ENCODE measurements around the gene C1QTNF6. TPM values are rescaled to one million over a fixed set of nuclear protein-coding genes. Genes with fewer than 3 reads are reported as not detected.

The C1QTNF6 gene
- total RNA-seq, 1 experiment from 2014 or later: 6.3 TPM

- H3K36me3 ChIP-seq (ENCODE audit: insufficient read depth, low read length, poor library complexity, severe bottlenecking): no peaks in the 10 kb centered on the region
- no TSS peak for BruUV-seq (replicated peaks)
- CTCF ChIA-PET: no interaction called here
- H3K27me3 ChIP-seq (replicated peaks; ENCODE audit: insufficient read depth, low read depth, low read length, poor library complexity): no peaks in the 10 kb centered on the region
- H3K9me3 ChIP-seq (ENCODE audit: low read depth, low read length, poor library complexity, severe bottlenecking): no peaks in the 10 kb centered on the region
- intact Hi-C loops (cut with micrococcal nuclease; ENCODE audit: unreplicated experiment): no loop called here
- TF ChIP-seq CTCF (conservative IDR thresholded peaks at IDR 0.05; ENCODE audit: low read depth, low read length): no peak
- no peak for TF ChIP-seq EZH2 (IDR thresholded peaks at IDR 0.05; ENCODE audit: borderline replicate concordance, low read depth, low read length, poor library complexity, severe bottlenecking)
- no peak for DNase-seq (ENCODE audit: low spot score)
- H3K4me1 ChIP-seq (ENCODE audit: insufficient read depth, low read length, poor library complexity, severe bottlenecking): no peaks in the 10 kb centered on the region
- no peak overlapping the region for H3K4me3 ChIP-seq (ENCODE audit: low read depth, low read length, poor library complexity, severe bottlenecking)
- H3K27ac ChIP-seq (ENCODE audit: low read depth, low read length, poor library complexity, severe bottlenecking): no peak overlapping the region
- POLR2A ChIA-PET (ENCODE audit: low non-redundant PET): no interaction called here
Measured at GRCh38 chr22:37207981-37208380, 19.9 kb upstream of the C1QTNF6 start.

DNA sequence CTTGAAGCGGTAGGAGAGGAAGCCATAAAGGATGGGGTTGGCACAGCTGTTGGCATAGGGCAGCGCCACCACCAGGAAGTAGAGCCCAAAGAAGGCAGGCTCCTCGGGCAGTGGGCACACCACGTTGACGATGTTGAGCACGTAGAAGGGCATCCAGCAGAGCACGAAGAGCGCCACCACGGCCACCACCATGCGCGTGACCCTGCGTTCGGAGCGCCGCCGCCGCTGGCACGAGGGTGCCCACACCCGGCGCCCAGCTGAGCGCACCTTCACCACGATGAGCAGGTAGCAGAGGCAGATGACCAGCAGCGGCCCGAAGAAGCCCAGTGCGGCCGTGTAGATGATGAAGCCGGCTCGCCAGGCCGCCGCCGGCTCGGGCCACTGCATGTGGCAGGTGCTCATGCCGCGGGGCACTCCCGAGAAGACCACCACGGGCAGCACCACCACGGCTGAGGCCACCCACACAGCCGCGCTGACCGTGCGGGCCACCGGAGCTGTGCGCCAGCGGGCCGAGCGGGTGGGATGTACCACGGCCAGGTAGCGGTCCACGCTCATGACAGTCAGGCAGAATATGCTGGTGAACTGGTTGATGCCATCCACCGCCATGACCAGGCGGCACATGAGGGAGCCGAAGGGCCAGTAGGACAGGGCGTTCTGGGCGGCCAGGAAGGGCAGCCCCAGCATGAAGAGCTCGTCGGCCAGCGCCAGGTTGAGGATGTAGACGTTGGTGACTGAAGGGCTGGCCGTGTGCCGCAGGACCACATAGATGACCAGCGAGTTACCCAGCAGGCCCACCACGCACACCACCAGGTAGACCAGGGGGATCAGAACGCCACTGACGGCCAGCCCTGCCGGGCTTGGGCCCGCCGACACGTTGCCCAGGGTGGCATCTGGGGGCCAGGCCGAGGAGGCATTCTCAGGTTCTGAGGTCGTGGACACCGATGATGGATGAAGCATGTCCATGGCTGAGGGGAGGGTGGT, 19.1 kb upstream of the C1QTNF6 start:
- no peak for DNase-seq (ENCODE audit: low spot score)
- CTCF ChIA-PET: no interaction called here
- H3K9me3 ChIP-seq (ENCODE audit: low read depth, low read length, poor library complexity, severe bottlenecking): no peaks in the 10 kb centered on the region
- H3K4me1 ChIP-seq (ENCODE audit: insufficient read depth, low read length, poor library complexity, severe bottlenecking): no peaks in the 10 kb centered on the region
- intact Hi-C loops (cut with micrococcal nuclease; ENCODE audit: unreplicated experiment): no loop called here
- H3K27ac ChIP-seq (ENCODE audit: low read depth, low read length, poor library complexity, severe bottlenecking): no peak overlapping the region
- POLR2A ChIA-PET (ENCODE audit: low non-redundant PET): no interaction called here
- no TSS peak for BruUV-seq (replicated peaks)
- H3K4me3 ChIP-seq (ENCODE audit: low read depth, low read length, poor library complexity, severe bottlenecking): no peak overlapping the region
- H3K27me3 ChIP-seq (replicated peaks; ENCODE audit: insufficient read depth, low read depth, low read length, poor library complexity): no peaks in the 10 kb centered on the region
- TF ChIP-seq CTCF (conservative IDR thresholded peaks at IDR 0.05; ENCODE audit: low read depth, low read length): no peak
- TF ChIP-seq EZH2 (IDR thresholded peaks at IDR 0.05; ENCODE audit: borderline replicate concordance, low read depth, low read length, poor library complexity, severe bottlenecking): no peak
- no peaks in the 10 kb centered on the region for H3K36me3 ChIP-seq (ENCODE audit: insufficient read depth, low read length, poor library complexity, severe bottlenecking)

DNA sequence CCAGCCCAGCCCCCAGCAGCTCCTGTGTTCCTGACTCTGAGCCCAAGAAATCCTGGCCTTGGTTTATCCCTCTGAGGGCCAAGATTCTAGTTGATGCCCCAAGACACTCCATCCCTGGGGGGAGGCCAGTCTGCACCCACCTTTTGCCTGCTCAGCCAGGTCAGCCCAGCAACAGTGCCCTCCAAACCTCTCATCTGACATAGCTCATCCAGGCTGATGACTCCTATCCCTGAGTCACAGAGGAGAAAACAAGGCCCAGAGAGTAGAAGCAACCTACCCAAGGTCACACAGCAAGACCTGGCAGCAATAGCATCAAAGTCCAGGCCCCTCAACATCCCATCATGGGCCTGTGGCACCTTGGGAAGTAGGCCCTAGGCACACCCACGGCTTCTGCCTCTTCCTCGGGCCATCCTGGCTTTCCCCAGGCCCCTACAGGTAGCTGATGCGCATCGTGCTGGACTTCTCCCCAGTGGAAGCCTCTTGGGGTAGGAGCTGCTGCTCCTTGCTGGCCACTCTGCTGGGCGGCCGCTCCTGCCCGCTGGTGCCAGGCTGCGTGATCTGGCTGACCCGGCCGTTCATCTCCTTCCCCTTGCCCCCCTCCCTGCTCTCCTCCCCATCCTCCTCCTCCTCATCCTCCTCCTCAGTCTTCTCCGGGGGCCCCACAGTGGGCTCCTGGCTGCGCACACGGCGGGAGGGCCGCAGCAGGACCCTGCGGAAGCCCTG, 18.2 kb upstream of the C1QTNF6 start:
- intact Hi-C loops (cut with micrococcal nuclease; ENCODE audit: unreplicated experiment): no loop called here
- Histone ChIP-seq H3K4me1 (ENCODE audit: insufficient read depth, low read length, poor library complexity, severe bottlenecking) (no peaks in the 10 kb centered on the region), H3K27me3 (replicated peaks; ENCODE audit: insufficient read depth, low read depth, low read length, poor library complexity) (no peaks in the 10 kb centered on the region), H3K9me3 (ENCODE audit: low read depth, low read length, poor library complexity, severe bottlenecking) (no peaks in the 10 kb centered on the region), H3K4me3 (ENCODE audit: low read depth, low read length, poor library complexity, severe bottlenecking) (no peak overlapping the region), H3K27ac (ENCODE audit: low read depth, low read length, poor library complexity, severe bottlenecking) (no peak overlapping the region), H3K36me3 (ENCODE audit: insufficient read depth, low read length, poor library complexity, severe bottlenecking) (no peaks in the 10 kb centered on the region)
- DNase-seq (ENCODE audit: low spot score): no peak
- ChIA-PET CTCF (no interaction called here), POLR2A (ENCODE audit: low non-redundant PET) (no interaction called here)
- no TSS peak for BruUV-seq (replicated peaks)
- TF ChIP-seq CTCF (conservative IDR thresholded peaks at IDR 0.05; ENCODE audit: low read depth, low read length): no peak
- no peak for TF ChIP-seq EZH2 (IDR thresholded peaks at IDR 0.05; ENCODE audit: borderline replicate concordance, low read depth, low read length, poor library complexity, severe bottlenecking)

Measured in A673 (cell line).